BJ (cell line): Measurements from ENCODE around the gene CC2D2B. TPM values are rescaled to one million over a fixed set of nuclear protein-coding genes. Genes with fewer than 3 reads are reported as not detected.

ENCODE experiments used
- CTCF ChIA-PET: fragments of 350-600 bp; formaldehyde crosslinking; extraction: SDS; loops from one replicate; lab custom pipeline; 2021; ENCODE audit warnings: antibody characterized with exemption, inconsistent platforms; lab: Yijun Ruan, JAX
- POLR2A ChIA-PET: fragments of 300-600 bp; sonication (Branson Sonifier 250); formaldehyde crosslinking; extraction: SDS; loops from one replicate; lab custom pipeline; 2021; ENCODE audit warnings: antibody characterized with exemption; lab: Charles Lee
- DNase-seq: peaks from one replicate; pipeline ENCODE4 v3.0.0-alpha.2; 2011; ENCODE audit warnings: low read depth
- H3K27me3 ChIP-seq: 2 replicates; pipeline ENCODE4 v1.6.0; 2011; ENCODE audit warnings: low read length; ENCODE audit not compliant: control insufficient read depth, insufficient read depth
- H3K36me3 ChIP-seq: 2 replicates; pipeline ENCODE4 v1.5.1; 2011; ENCODE audit warnings: low read length; ENCODE audit not compliant: control insufficient read depth, insufficient read depth
- H3K4me3 ChIP-seq: 2 replicates; pipeline ENCODE4 v1.5.1; 2011; ENCODE audit warnings: low read depth, mild to moderate bottlenecking, control low read depth, low read length
- CTCF ChIP-seq: IDR thresholded peaks from 2 replicates; pipeline ENCODE4 v1.5.1; 2011; ENCODE audit warnings: low read depth, mild to moderate bottlenecking, control low read depth, inconsistent platforms, low read length, moderate library complexity; ENCODE audit not compliant: insufficient read depth
- polyA plus RNA-seq: library from polyadenylated mRNA; depleted of rRNA; stranded (reverse); fragments of >200 nt; gene quantifications from 2 replicates; pipeline ENCODE4 v1.2.3, GENCODE V29; 2011

The CC2D2B gene
- polyA plus RNA-seq, 1 experiment: not detected

- CTCF ChIA-PET: no interaction called here
- H3K36me3 ChIP-seq: no peaks in the 10 kb centered on the region
- DNase-seq: no peak
- POLR2A ChIA-PET: no interaction called here
- no peak for TF ChIP-seq CTCF
- no peaks in the 10 kb centered on the region for H3K27me3 ChIP-seq
- H3K4me3 ChIP-seq: no peak overlapping the region
Observed at GRCh38 chr10:95941115-95941514, 33.3 kb downstream of the CC2D2B start.

- ChIA-PET CTCF (no interaction called here), POLR2A (no interaction called here)
- no peak for TF ChIP-seq CTCF
- no peaks in the 10 kb centered on the region for H3K27me3 ChIP-seq
- no peak overlapping the region for H3K4me3 ChIP-seq
- no peaks in the 10 kb centered on the region for H3K36me3 ChIP-seq
- DNase-seq: no peak
Observed at GRCh38 chr10:95963202-95963990, 55.6 kb downstream of the CC2D2B start.

GRCh38 chr10:95963991-95964389 lies 56.2 kb downstream of the CC2D2B start:
- ChIA-PET POLR2A (no interaction called here), CTCF (no interaction called here)
- H3K4me3 ChIP-seq: no peak overlapping the region
- no peaks in the 10 kb centered on the region for H3K36me3 ChIP-seq
- no peaks in the 10 kb centered on the region for H3K27me3 ChIP-seq
- no peak for TF ChIP-seq CTCF
- no peak for DNase-seq

GRCh38 chr10:95964756-95965155 lies 57.0 kb downstream of the CC2D2B start:
- CTCF ChIA-PET: no interaction called here
- DNase-seq: no peak

More at GRCh38 chr10:95964756-95965155, 57.0 kb downstream of the CC2D2B start:
- Histone ChIP-seq H3K4me3 (no peak overlapping the region), H3K27me3 (no peaks in the 10 kb centered on the region), H3K36me3 (no peaks in the 10 kb centered on the region)
- TF ChIP-seq CTCF: no peak
- POLR2A ChIA-PET: no interaction called here
